Mucosa of gallbladder (tissue), 1 donor: ENCODE data around the gene NBAS. TPM values are rescaled to one million over a fixed set of nuclear protein-coding genes. Genes with fewer than 3 reads are reported as not detected.

Experiments used
- DNase-seq: peaks from one replicate; pipeline ENCODE4 v3.0.0-alpha.2; 2020; ENCODE audit warnings: low spot score
- total RNA-seq: library from RNA; stranded (reverse); gene quantifications from one replicate; pipeline ENCODE4 v1.2.1, GENCODE V29; 2021
- donor health status: DM: no; HTN: no; CAD: no.

Gene NBAS
- total RNA-seq, 1 donor from 2014 or later: 52.7 TPM

DNA sequence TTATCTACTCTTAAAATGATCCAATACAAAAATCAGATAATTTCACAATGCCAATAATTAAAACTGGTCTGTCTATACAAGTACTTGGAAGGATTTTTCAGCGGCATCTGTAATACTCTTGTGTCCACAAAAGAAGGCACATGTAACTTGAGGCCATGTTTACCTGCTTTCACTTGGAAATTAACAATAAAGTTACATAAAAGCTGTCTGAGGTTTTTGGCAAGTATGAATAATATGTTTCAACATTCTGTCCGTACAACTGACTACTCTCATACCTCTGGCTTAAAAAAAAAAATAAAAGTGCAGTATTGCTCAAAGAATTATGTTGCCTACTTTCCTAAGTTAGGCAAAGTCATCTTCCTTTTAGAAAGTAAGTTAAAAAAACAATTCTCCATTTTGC lies 253.6 kb downstream of the NBAS start:
- no peak for DNase-seq

GRCh38 chr2:15306706-15307105 lies 254.4 kb downstream of the NBAS start:
- DNase-seq: no peak

GRCh38 chr2:15303874-15304273 lies 257.3 kb downstream of the NBAS start:
- DNase-seq: no peak

DNA sequence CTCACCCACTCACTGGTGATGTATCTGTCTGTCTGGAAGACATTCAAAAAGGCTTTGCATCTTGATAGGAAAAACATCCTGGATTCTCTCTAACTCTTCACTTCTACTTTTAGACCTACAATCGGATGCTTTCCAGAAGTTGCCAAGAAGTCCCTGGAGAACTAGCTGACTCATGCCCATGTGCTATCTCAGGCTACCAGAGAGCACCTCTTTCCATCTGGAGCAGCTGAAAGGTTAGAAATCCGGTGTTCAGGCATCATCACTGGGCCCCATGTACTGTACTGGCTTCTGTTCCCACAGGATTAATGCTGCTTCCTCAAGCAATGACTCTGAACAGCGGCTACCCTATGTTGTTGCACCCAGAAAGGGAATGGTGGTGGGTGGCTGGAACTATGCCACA lies 259.0 kb downstream of the NBAS start:
- no peak for DNase-seq

GRCh38 chr2:15300624-15301573 lies 260.2 kb downstream of the NBAS start:
- no peak for DNase-seq

DNA sequence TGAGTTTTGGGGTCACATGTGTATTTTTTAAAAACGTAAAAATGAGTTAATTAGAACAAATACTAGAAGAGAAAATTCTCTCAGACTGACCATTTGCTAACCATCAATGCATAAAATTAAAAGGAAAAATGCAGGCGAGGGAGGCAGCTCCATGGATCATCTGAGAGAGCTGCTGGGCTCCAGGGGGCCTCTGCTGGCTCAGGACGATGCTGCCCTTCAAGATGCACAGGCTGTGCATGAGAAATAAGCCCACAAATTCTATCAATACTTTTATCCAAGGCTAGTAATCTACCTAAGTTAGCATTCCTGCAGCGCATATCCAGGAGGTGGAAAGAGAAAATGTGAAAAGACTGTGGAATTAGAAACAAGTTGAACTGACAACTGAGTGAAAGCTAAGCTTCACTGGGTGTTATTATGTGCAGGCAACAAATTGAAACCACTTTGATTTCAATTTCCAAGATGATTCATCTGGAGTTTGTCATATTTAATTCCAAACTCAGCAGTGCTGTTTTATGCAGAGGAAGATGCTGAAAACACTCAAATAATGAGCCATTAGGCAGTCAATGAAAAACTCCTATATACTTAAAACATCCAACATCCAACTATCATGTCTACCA lies 261.1 kb downstream of the NBAS start:
- no peak for DNase-seq

DNA sequence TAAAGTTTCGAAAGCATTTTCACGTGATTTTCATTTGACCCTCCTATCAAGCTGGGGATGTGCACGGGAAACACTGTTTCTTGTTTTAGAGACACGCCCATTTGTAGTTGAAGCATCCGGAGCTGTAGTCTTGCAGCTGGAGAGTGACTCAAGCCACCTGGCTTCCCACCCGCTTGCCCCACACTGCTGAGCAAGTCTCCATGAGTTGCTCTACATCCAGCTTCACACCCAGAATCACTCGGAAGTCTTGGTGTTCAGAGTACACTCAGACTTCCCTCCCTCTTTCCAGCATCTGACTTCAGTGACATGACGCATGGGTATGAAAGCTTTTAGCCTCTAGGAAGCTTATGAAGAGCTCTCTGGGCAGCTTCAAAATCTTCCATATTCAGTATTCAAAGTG lies 262.4 kb downstream of the NBAS start:
- no peak for DNase-seq

DNA sequence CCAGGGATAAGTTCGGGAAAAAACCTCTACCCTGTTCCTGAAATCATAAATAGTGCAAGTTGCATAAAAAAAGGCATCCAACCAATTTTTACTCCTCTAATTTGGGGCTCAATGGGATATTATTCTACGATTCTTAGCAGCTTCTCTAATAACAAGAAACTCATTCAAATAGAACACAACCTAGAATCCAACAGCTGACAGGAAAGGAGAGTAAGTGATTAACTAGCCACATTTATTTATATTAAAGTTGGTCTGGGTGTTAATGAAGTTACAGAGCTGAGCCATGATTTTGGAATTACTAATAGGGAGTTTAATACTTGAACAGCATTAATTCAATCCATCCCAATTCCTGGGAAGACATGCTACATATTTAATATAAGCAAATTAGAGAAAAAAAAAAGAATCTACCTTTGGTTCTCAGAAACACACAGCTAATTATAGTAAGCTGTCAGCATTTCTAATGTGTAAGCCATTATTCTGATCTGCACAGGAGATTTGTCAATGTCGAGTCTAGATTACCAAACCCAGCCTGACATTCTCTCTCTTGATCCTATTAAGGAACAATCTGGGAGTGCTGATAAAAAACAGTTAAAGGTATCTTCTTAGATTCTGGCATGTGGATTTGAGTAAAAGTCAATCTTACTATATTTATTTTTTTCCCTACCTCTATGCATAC lies 267.7 kb downstream of the NBAS start:
- no peak for DNase-seq

DNA sequence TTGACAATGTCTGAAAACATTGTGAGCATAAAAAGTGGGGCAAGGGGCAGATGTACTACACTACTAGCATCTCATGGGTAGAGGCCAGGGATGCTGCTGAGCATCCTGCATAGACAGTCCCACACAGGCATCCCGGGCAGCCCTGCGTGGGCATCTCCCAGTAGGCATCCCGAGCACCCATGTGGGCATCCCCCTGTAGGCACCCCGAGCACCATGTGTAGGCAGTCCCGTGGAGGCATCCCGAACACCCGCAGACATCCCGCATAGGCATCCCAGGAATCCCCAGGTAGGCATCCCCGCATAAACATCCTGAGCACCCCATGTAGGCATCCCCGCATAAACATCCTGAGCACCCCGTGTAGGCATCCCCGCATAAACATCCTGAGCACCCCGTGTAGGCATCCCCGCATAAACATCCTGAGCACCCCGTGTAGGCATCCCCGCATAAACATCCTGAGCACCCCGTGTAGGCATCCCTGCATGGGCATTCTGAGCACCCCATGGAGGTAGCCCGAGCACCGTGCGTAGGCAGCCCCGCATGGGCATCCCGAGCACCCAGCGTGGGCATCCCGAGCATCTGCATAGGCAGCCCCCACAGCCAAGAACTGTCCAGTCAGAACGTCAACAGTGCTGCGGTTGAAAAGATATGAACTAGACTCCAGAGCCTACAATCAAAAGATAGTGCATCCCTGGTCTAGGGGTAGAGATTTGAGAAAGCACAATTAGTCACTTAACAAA lies 273.5 kb downstream of the NBAS start:
- DNase-seq: no peak

- DNase-seq: peak; percentile 31
Observed at GRCh38 chr2:15284614-15285013, 276.5 kb downstream of the NBAS start.

- no peak for DNase-seq
Observed at GRCh38 chr2:15281681-15282080, 279.5 kb downstream of the NBAS start.

GRCh38 chr2:15279201-15279876 lies 281.8 kb downstream of the NBAS start:
- no peak for DNase-seq

GRCh38 chr2:15278296-15278695 lies 282.8 kb downstream of the NBAS start:
- DNase-seq: no peak

DNA sequence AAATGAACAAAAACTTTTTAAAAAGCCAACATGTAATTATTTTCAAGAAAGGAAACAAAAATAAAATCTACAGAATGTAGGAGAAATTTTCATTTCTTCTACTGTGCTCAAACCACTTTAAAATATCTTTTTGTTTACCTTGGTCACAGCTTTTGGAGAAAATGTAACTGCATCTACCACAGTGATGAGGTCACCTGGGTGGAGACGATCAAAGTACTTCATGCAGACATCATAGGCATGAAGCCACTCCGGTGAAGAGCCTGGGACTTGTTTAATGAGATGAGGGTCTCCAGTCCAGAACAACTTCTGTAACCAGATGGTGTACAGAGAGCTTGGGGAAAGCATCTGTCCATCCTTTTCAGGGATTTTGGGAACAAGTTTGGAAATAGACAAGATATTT lies 285.8 kb downstream of the NBAS start:
- no peak for DNase-seq

GRCh38 chr2:15273452-15273851 lies 287.7 kb downstream of the NBAS start:
- no peak for DNase-seq

GRCh38 chr2:15272942-15273341 lies 288.2 kb downstream of the NBAS start:
- DNase-seq: no peak

DNA sequence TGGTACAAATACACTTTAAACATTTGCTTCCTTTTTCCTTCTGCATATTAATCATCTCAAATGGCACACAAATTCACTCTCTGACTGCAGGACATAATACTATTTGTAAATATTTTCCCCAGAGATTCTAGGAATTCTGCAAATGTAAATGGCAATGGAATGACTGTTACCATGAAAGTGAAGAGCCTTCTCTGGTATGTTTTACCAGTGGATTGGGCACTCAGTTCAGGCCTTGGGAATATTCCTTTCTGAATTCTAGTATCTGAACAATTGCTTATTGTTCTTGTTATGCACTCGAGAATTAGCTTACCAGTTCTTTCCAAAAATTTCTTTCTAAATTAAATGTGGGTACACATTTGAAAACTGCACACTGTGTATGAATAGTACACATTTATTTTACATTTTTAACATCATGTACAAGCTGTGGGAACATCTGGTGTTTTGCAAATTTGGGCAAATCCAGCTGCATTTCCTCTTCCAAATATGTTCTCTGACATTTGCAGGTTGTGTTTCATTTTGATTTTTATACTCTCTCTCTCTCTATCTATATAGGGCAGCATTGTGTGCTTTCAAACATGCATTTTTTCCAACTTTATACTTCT lies 289.1 kb downstream of the NBAS start:
- DNase-seq: no peak

DNA sequence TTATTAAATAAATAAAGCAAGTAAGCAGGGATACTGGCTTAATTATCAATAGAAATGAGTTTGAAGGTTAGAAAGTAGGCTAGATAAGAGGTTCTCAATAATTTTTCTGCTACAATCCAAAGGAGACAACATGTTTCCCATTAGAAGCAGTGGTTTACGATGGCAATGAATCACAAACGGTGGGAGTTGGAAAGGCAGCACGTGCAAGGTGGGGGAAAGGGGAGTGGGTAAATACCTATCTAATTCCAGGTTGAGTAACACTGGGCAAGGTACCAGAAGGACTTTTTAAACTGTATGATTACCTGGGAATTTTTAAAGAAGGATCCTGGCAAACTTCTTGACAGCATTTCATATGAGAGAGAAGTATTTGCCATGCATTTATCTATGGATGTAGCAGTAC lies 289.9 kb downstream of the NBAS start:
- DNase-seq: no peak

DNA sequence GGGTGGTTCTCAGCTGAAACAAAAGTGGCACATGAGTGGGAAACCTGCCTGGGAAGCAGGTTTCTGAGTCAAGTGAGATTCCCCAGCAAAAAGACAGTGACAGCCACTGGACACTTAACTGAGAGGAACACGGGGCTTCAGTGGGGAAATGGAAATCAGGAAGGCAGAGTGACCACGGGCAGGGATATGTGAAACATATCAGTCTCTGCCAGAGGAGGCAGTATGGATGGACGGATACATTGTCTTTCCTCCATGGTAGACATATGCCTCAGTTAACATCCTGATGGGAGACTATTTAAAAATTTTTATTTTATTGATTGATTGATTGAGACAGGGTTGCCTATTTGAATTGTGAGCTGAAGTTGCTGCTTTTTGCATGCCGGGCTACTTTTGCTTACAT lies 292.1 kb downstream of the NBAS start:
- no peak for DNase-seq

DNA sequence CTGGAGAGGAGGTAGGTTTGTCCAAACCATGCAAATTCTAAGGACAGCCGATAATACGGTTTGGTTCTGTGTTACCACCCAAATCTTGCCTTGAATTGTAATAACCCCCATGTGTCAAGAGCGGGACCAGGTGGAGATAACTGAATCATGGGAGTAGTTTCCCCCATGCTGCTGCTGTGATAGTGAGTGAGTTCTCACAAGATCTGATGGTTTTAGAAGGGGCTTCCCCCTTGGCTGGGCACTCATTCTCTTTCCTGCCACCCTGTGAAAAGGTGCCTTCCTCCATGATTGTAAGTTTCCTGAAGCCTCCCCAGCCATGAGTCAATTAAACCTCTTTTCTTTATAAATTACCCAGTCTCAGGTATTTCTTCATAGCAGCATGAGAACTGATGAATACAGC lies 295.2 kb downstream of the NBAS start:
- no peak for DNase-seq
